Activated T-cell treated with anti-CD3 and anti-CD28 coated beads for 48 hours (primary cell): ENCODE data around the gene MYO15B.

Experiments
- DNase-seq: peaks from one replicate; pipeline ENCODE4 v3.0.0-alpha.2; 2020; ENCODE audit warnings: low read depth

MYO15B gene

DNA sequence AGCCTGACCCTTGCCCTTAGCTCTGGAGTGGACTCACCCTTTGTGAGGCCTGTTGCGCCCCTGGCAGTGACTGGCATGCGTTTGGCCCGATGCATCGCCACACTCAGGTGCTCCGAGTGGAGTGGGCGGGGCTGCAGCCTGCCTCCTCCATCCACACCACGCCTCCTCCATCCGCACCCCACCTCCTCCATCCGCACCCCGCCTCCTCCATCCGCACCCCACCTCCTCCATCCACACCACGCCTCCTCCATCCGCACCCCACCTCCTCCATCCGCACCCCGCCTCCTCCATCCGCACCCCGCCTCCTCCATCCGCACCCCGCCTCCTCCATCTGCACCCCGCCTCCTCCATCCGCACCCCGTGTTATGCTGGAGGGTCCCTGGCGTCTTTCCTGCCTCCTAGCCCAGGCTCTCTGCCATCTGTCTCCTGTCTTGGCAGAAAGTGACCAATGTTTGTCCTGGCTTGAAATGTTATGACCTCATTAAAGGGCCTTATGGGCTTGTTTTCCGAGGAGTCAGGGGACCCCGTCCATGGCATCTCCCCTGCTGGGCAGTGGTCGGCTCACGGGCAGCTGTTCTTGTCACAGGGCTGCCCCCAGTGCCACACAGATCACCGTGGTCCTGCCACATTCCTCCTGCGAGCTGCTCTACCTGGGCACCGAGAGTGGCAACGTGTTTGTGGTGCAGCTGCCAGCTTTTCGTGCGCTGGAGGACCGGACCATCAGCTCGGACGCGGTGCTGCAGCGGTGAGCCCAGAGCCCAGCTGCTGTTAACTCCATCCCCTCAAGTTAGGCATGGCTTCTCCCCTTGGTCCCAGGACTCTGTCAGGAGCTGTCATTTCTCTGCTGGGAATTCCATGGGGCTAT lies 28.7 kb upstream of the MYO15B start:
- DNase-seq, result no peak

DNA sequence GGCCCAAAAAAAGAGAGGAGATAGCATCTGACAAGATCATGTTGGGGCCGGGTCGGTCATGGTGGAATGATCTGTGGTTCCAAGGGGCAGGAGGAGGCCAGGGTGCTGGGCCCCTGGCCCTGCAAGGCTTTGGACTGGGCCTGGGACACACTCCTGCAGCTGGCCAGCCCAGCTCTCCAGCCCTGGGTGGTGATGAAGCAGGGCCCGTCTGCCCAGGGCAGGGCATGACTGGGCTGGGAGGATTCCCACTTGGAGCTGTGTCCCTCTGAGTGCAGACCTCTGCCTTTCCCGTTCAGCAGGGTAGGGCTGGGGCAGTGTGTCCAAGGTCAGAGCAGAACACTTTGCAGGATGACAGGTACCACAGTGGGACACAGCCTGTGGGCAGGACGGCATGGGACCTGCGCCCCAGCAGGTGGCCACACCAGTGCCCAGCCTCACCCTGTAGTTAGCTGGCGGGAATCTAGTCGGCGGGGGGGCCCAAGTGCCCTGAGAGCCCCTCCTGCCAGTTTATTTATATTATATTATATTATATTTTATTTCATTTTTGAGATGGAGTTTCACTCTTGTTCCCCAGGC lies 27.6 kb upstream of the MYO15B start:
- DNase-seq, result no peak

DNA sequence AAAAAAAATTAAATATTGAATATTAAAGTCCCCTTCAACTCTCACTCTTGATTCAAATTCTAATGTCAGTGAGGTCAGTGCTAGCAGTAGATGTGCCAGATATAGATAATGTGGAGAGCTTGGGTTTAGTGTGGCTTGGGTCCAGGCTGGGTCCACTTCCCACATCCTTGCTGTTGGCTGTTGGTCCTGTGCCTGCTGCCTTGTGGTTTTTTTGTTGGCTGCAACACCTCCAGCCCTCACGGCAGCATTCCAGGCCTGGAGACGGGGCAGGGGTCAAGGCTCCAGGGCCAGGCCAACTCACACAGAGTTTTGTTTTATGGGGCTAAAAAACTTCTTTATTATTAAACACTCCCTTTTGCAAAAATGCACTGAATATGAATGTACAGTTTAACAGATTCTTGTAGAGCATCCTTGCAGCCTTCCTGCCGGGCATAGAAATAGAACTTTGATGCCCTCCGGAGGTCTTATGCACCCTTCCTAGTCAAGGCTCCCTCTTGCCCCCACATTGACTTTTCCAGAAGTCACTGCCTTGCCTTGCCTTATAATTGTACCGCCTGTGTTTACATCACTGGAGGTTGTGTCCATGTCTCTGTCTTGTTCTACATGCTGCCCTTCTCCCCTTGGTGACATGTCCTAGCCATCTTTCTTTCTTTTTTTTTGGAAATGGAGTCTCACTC lies 25.5 kb upstream of the MYO15B start:
- no peak for DNase-seq

DNA sequence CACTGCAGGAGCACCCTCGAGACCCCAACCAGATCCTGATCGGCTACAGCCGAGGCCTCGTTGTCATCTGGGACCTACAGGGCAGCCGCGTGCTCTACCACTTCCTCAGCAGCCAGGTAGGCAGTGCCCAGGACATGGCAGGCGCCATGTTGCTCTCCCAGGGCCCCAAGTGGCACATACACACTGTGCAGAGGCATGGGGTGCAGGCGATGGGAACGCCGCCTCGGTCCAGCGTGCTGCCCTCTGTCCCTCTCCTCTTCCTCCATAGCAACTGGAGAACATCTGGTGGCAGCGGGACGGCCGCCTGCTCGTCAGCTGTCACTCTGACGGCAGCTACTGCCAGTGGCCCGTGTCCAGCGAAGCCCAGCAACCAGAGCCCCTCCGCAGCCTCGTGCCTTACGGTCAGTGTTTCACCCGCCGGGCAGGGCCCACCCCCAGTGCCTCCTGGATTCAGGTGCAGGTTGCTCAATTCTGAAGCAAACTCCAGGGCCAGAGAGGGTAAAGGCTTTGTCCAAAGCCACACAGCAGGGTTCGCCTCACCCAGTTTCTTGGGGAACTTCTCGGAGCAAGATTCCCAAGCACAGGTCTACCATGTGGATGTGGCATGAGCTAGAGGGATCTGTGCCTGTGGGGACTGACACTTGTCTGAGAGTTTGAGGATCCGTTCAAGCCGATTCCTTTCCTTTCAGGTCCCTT lies 24.4 kb upstream of the MYO15B start:
- DNase-seq, result no peak

DNA sequence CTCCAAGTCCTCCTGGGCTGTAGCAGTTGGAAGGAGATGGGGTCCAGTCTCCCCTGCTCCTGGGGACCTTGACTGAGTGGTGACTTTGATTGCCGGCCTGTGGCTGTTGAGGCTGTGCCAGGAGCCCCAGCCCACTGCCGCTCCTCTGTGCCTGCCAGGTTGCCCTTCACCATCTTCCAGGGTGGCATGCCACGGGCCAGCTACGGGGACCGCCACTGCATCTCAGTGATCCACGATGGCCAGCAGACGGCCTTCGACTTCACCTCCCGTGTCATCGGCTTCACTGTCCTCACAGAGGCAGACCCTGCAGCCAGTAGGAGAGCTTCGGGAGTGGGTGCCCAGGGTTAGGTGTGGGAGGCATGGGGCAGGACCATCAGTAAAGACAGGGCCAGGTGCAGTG lies 23.4 kb upstream of the MYO15B start:
- no peak for DNase-seq

DNA sequence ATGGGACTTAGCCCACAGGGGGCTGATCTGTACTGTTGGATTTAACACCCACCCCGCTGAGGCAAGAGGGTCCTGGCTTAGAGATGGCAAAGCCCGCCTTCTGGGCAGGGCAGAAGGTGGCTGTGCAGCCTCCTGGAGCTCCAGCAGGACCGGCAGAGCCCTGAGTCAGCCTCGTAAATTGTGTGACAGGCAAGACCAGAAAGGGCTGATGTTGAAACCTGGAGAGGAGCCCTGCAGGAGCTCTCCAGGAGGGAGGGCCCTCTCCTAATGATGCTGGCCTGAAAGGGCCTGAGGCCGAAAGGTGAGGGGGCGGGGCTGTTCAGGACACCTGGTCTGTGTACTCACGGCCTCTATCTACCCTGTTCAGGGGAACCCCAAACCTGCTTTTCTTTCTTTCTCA lies 22.5 kb upstream of the MYO15B start:
- DNase-seq, result no peak

DNA sequence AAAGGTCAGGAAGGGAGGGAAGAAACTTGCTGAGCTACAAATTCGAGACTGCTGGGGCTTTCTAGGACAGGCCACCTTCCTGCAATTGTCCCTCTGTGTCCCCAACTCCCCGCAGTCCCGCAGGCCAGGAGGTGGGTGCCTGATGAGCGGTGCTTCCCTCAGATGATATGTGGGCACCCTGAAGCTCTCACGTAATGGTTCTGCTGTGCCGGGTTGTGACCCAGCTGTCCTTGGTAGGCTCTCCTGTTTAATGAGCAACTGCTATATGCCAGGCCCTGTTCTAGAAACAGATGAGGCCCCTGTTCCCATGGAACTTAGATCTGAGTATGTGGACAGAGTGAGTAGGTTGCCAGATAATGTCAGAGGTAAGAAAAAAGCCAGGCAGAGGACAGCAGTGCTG lies 22.0 kb upstream of the MYO15B start:
- DNase-seq, result no peak

DNA sequence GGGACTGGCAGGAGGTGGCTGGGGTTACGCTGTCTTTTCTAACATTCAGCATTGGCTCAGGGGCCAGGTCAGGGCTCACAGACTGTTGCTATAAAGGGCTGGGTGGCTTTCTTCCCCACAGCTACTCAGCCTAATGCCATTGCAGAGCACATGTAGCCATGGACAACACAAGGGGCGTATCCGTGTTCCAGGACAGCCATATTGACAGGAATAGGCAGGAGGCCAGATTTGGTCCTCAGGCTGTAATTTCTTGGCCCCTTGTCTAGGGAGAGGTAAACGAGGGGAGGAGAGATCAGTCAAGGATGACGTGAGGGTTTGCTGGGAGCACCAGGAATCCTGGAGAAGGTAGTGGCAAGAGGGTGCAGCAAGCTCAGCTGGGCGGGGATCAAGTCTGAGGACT lies 21.2 kb upstream of the MYO15B start:
- no peak for DNase-seq

DNA sequence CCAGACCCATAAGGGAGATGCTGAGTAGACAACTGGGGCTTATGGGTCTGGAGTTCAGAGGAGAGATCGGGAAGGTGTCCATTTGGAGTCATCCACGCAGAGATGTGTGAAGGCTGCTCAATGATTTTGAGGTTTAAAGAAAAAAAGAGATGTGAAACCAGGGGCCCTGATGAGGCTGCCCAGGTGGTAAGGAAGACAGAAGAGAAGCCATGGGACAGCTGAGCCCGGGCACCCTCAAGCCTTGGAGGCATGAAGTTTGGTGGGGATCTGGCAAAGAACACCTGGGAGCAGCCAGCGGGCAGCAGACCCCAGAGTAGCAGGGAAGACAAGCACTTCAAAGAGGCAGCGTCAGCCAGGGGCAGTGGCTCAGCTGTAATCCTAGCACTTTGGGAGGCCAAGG lies 20.8 kb upstream of the MYO15B start:
- DNase-seq, result no peak

DNA sequence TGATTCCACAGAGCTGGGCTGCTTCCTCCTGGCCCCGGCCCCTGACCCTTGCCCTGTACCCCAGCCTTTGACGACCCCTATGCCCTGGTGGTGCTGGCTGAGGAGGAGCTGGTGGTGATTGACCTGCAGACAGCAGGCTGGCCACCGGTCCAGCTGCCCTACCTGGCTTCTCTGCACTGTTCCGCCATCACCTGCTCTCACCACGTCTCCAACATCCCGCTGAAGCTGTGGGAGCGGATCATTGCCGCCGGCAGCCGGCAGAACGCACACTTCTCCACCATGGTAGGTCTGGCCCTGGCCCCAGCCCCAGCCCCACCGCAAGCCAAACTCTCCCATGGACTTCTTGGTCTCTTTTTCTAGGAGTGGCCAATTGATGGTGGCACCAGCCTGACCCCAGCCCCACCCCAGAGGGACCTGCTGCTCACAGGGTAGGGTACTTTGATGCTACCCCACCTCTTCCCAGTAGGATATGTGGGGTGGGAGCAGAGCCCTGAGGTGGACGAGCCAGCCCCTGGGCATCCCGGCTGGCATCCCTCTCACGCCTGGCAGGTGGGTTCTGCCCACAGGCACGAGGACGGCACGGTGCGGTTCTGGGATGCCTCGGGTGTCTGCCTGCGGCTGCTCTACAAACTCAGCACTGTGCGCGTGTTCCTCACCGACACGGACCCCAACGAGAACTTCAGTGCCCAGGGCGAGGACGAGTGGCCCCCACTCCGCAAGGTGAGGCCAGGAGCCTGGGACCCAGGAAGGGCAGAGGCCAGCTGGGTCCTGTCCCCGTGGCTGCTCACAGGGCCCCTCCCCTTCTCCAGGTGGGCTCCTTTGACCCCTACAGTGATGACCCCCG lies 19.0 kb upstream of the MYO15B start:
- DNase-seq, result no peak

DNA sequence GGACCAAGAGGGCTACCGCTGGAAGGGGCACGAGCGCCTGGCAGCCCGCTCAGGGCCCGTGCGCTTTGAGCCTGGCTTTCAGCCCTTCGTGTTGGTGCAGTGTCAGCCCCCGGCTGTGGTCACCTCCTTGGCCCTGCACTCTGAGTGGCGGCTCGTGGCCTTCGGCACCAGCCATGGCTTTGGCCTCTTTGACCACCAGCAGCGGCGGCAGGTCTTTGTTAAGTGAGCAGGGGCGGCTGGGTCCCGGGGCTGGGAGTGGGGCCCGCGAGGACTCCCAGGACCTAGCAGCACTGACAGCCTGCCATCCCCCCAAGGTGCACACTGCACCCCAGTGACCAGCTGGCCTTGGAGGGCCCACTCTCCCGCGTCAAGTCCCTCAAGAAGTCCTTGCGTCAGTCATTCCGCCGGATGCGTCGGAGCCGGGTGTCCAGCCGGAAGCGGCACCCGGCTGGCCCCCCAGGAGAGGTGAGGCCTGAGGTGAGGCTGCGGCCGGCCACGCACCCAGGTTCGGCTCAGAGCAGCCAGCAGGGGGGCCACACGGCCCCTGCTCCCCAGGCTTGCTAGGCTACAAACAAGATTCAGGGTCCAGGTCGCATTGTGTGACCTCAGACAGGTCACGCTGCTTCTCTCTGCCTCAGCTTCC lies 17.4 kb upstream of the MYO15B start:
- no peak for DNase-seq

DNA sequence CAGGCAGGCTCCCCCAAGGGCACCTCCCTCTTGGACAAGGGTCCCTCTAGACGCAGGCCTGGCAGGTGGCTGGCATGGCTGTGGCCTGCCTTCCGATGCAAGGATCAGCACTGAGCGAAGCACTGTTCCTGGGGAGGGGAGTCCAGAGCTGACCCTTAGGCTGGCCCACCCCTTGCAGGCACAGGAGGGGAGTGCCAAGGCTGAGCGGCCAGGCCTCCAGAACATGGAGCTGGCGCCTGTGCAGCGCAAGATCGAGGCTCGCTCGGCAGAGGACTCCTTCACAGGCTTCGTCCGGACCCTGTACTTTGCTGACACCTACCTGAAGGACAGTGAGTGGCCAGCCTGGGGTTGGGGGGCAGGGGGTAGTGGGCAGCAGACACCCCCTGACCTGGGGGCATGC lies 16.8 kb upstream of the MYO15B start:
- no peak for DNase-seq

DNA sequence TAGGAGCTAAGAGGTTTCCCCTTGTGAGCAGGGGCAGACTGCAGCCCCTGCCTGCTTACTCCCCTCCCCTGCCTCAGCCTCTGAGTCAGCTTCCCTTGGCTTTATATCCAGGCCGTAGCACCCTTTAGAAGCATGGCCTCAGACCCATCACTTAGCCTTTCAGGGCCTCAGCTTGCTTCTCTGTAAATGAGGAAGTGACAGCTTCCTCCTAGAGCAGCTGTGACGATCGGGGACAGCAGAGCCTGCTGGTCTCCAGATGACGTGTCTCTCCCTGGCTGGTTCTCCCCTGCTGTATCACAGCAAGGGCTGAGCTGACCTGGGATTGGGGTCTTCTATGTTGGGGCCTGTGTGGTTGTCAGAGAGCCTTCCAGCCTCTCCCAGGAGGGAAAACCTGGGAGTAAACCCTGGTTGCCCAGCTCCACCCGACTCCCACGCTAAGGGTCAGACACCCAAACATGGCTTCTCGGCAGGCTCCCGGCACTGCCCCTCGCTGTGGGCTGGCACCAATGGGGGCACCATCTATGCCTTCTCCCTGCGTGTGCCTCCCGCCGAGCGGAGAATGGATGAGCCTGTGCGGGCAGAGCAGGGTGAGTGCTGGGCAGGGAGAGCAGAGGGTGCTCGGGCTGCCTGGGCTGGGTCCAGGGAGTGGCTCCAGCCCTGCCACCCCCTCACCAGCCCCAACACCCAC lies 16.3 kb upstream of the MYO15B start:
- DNase-seq, result no peak

DNA sequence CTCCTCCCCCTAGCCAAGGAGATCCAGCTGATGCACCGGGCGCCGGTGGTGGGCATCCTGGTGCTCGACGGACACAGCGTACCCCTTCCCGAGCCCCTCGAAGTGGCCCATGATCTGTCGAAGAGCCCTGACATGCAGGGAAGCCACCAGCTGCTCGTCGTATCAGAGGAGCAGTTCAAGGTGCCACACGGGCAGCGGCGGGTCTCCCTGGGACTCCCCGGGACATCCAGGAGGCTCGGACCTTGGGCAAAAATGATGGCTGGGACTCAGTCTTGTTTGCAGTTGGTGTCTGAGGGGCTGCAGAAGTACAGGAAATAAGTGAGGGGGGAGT lies 15.8 kb upstream of the MYO15B start:
- DNase-seq, result no peak

DNA sequence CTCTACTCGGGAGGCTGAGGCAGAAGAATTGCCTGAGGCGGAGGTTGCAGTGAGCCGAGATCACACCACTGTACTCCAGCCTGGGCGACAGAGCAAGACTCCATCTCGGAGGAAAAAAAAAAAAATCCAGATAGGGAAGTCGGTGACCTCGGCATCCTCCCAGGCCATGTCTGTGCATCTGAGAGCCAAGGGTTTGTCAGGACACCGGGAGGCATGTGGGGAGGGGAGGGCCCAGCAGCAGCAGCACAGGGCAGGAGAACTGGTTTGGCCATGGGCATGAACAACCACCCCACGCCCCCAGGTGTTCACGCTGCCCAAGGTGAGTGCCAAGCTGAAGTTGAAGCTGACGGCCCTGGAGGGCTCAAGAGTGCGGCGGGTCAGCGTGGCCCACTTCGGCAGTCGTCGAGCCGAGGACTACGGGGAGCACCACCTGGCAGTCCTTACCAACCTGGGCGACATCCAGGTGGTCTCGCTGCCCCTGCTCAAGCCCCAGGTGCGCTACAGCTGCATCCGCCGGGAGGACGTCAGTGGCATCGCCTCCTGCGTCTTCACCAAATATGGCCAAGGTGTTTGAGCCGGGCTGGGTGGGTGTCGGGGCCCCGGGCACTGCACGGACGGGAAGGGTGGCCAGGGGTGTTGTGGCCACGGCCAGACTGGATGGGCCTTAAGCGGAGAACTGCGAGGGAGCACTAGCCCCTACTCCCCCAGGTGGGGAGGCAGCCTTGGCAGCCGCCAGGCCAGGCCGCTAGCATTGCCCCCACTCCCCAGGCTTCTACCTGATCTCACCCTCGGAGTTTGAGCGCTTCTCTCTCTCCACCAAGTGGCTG lies 14.7 kb upstream of the MYO15B start:
- DNase-seq, result no peak

DNA sequence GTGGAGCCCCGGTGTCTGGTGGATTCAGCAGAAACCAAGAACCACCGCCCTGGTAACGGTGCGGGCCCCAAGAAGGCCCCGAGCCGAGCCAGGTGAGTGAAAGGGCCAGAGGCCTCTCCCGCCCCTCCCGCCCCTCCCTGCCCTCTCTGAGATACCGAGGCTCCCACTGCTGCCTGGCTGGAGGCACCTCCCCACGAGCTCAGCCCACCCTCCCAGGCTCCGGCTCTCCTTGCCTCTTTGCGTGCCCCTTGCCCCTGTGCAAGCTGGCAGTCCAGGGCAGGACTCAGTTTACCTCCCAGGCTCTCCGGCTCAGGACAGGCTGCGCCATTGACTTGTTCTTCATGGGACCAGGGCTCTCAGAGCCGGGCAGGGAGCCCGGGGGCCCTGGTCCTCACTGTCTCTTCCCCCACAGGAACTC lies 14.1 kb upstream of the MYO15B start:
- no peak for DNase-seq

DNA sequence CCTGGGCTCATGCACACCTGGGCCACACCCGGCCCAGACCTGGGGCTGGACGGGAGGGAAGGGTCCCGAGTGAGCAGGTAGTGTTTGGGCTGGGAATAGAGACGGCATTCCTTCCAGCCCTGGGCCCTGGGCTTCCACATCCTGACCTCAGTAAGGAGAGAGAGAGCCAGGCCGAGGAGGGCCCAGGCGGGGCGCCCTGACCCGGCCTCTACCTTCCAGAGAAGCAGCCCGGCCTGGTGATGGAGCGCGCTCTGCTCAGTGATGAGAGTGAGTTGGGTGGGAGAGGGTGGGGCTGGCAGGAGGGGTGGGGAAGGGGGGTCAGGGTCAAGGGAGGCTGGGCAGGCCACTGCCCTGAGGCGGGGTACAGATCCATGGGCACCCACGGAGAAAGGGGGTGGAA lies 13.6 kb upstream of the MYO15B start:
- no peak for DNase-seq

DNA sequence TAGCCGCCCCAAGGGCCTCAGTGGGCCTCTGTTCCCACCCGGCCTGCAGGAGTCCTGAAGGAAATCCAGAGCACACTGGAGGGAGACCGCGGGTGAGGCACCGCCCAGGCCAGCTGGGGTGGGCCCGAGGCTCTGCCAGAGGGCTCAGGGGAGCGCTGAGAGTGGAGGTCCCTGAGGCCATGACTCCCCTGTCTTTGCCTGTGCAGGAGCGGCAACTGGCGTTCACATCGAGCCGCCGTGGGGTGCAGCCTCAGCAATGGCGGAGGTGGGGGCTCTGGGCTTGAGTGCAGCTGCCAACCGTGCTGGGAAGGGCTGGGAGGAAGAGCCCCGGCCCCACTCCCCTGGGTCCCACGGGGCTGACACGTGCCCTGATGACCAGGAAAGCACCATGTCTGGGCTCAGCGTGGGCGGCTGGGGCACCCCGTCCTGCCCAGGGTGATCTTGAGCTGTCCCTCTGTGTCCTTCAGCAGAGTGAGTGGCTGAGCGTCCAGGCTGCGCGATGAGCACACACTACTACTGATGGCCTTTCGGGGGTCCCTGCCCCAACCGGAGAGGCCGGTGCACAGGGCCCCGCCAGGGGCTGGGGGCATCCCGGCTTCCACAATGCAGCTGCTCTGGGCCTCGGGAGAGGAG lies 13.1 kb upstream of the MYO15B start:
- no peak for DNase-seq

DNA sequence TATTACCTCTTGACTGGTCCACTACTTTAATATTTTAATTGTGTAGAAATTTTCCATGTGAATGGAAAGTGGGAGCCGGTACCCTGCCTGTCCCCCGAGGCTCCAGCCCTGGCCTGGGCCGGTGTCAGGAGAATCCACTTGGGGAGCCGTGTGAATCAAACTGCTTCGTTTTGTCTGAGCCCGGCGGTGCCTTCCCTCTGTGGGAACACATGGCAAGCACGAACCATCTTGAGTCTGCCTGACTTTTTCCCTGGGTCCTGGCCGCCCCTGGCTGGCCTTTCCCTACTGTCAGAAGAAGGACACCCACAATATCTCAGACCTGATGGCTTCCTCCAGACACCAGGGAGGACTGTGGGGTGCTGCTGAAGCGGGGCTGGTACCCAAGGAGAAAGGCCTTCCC lies 12.4 kb upstream of the MYO15B start:
- no peak for DNase-seq

DNA sequence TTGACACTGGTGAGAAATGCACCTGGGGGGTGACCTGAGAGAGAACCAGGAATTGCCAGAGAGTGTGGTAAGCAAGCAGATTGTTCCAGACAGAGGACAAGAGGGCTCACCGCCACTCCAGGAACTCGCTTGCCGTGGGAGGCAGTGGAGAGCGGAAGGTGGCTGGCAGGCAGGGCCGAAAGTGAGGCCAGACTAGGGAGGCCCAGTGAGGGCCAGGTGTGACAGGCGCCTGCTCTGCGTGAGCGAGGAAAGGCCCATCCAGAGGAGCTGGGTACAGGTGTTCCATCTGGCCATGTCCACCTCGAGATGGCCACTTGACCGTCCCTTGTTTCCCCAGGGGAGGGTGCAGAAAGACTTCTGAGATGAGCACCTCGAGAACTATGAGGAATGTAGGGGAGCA lies 11.9 kb upstream of the MYO15B start:
- no peak for DNase-seq
